ENCODE data around the gene GPN2.
"Not testable (repeated sequence)": the region's sequence is repeated elsewhere in the genome, so short reads cannot be mapped to it uniquely, and the experiment has no call there.

GPN2 gene

DNA sequence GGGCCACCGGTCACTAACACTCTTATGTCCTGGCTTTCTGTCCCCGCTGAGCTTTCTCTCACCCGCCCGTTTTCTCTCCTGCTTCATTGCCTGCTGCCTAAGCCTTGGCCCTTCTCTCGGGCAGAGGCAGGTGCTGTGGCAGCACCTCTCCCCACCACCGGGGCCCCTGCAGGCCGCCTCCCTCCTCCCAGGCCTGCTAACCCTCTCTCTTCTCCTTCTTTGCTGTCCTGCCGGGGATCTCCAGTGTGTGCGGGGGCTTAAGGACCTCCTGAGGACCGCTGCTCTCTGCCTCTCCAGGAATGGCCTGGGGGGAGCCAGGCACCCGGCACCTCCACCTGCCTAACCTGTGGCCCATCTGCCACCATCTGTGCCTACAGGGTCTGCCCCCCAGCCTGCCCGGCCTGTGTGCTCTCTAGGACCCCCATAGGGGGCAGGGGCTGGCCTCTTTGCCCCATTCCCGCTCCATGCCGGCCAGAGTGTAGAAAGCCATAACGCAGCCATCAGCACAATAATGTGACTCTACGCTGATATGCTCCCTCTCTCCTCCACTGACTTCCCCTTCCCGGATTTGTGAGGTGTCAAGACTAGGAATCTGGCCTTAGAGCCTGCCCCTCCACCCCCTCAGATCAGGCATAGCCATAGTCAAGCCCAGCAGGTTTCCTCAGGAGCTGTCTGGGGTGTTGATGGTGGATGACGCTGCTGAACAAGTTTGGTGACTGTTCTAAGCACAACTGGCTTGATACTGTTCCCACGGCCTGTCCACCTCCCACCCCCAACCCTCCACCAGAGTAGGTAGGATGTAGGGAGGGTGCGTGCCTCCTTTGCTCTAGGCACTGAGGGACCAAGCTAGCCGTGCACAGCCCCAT lies 33.2 kb downstream of the GPN2 start:
- no peak for DNase-seq

DNA sequence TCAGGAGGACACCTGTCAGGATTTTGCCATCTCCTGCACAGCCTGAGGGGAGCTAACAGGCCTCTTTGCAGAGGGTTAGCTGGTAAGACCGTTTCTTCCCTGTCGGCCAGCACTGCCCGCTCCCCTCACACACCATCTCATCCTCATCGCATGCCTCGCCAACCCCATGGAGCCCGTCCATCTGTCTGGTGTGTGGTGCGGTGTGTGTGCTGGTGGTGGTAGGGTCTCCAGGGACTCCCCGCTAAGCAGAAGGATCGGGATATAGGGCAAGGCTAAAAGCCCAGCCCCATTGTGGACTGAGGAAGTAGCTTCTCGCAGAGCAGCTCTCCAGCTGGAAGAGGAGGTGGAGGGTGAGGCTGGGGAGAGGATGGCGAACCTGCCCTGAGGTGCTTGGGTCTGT lies 33.9 kb downstream of the GPN2 start:
- no peak for DNase-seq

DNA sequence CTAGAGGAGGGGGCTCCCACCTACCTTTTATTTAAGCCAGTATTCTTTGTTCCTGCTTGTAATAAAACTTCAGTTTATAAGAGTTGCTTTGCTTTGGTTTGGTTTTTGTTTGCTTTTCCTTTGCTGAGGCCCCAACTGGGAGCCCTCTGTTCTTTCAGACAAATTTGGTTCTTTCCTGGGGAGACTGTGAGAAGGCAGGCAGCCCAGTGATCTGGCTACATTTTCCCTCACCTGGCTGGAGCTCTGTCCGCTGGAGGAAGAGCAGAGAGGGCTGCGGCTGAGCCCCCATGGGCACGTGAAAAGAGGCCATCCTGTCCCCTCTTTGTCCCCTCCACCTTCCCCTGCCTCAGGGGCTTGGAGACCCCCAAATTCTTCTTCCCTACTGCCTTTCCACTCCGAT lies 34.4 kb downstream of the GPN2 start:
- no peak for DNase-seq

DNA sequence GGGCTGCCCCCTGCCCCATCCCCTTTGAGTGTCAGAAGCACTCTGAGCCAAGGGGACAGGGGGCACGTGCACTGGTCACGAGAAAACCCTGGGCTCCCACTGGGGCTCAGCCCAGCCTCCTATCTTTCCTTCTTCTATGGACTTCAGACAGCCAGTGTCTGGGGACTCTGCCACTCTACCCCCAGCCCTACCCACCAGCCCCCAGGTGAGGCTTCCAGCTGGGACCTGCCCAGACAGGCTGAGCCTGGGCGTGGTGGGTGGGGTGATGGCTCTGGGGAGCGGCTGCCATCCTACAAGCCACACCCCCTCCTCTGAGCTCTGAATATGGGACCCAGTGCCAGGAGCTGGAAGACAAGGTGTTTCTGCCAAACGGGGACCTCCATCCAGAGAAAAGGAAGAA lies 35.2 kb downstream of the GPN2 start:
- DNase-seq: no peak

- DNase-seq: no peak
Observed at GRCh38 chr1:26853600-26853999, 36.5 kb downstream of the GPN2 start.

- DNase-seq: peak; percentile 60 to 64
Observed at GRCh38 chr1:26853156-26853555, 36.9 kb downstream of the GPN2 start.

DNA sequence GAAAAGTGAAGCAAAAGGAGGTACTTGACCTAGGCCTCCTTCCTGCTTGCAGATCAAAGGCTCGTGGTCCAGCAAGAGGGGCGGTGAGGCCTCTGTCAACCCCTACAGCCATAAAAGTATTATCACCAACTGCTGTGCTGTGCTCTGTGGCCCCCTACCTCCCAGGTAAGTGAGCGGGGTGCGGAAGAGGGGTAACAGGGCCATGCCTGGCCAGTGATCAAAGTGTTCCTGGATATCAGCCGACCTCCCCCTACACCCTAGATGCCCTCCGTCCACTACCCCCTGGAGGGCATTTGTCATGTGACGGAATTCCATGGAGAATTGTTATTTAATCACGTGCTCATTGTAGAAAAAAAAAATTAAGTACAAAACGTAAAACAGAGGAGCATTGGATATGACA lies 37.4 kb downstream of the GPN2 start:
- no peak for DNase-seq

DNA sequence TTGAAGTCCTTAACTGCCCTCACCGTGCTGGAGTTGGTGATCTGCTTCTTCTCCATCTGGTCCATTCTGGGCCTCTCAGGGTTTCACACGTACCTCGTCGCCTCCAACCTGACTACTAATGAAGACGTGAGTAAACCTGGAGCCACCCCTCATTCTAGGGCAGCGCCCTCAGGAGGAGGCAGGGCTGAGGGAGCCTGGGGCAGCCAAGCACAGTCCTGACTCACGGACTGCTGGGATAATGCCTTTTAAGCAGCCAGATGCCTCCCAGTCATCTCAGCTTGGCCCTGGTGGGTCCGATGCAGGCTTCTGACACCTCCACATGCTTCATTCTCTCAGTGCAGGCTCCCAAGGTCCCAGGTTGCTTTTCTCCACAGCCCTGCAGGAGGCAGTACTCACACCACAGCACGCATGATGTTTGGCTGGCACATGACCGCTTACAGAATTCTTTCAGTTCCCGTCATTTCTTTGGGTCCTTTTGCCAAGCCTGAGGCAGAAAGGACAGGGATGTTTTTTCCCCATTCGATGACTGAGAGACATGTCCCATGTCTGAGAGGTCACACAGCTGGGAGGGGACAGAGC lies 38.9 kb downstream of the GPN2 start:
- DNase-seq: no peak

DNA sequence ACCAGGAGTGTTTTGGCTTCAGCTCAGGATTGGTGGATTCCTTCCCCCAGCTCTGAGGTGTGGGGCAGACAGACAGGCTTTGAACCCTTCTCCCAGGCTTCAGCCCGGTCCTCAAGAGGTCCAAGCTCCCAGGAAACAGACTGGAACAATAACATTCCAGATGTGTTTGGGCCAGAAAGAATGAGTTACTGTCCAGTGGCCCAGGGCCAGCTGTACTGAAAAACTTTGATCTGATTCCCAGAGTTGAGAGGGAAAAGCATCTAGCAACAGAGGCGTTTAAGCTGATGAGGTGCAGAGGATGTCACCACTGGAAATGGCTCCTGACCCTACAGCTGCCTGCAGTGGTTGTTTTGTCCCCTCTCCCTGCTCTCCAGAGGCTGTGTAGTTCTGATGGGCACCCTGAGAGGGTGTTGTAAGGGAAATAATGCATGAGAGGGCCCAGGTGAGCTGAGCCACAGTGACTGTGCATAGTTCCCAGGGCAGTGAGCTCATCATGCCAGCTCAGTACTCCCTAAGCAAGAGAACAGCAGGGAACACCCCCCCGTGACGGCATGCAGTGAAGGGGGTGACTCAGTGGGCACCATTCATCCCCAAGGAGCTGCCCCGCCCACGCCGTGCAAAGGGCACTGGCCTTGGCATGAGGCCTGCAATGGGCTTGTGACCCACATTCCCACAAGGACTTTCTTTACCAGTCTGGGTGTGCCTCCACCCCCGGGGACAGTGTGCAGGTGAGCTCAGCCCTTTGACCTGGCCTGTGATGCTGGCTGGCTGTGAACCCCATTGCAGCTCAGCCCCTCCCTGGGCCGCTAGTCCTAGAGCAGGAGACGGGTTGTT lies 40.9 kb downstream of the GPN2 start:
- no peak for DNase-seq

- no peak for DNase-seq
Observed at GRCh38 chr1:26848499-26848898, 41.6 kb downstream of the GPN2 start.

- not testable (repeated sequence) for DNase-seq
Observed at GRCh38 chr1:26847826-26848225, 42.3 kb downstream of the GPN2 start.

DNA sequence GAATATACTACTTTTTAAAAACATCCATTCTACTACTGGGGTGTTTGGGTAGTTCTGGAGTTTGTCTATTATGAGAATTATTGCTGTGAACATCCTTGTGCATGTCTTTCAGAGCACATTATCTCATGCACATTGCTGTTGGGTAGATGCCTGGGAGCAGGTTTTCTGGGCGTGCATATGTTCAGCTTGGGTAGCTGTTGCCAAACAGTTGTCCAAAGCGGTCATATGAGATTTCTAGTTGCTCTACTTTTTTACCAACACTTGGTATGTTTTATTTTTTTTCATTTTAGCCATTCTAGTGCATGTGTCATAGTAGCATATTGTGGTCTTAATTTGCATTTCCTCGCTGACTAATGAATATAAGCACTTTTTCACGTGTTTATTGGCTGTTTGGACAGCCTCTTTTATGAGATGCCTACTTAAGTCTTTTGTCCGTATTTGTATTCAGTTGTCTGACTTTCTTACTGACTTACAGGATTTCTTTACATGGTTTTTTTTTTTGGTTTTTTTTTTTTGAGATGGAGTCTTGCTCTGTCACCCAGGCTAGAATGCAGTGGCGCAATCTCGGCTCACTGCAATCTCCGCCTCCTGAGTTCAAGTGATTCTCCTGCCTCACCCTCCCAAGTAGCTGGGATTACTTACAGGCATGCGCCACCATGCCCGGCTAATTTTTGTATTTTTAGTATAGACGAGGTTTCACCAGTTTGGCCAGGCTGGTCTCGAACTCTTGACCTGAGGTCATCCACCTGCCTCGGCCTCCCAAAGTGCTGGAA lies 45.5 kb downstream of the GPN2 start:
- DNase-seq: no peak

DNA sequence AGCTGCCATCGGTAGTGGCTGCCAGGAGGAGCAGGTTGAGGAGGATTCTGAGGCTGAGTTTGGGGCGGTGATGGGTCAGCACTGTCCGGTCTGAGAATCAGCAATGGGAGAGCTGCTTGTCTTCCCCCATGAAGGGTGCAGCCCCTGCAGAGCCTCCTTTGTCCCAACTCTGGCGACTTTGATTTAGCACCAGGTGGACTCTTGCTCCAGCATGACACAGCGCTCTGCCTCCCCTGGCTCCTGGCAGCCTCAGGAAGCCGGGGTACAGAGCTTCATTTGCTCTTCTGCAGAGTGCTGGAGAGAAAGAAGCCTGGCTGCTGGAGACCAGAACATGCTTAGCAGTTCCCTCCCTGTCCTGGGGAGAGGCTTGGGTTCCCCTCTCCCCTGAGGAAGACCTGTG lies 50.3 kb downstream of the GPN2 start:
- no peak for DNase-seq

GRCh38 chr1:26839339-26839722 lies 50.8 kb downstream of the GPN2 start:
- no peak for DNase-seq

GRCh38 chr1:26838474-26839338 lies 51.4 kb downstream of the GPN2 start:
- no peak for DNase-seq

DNA sequence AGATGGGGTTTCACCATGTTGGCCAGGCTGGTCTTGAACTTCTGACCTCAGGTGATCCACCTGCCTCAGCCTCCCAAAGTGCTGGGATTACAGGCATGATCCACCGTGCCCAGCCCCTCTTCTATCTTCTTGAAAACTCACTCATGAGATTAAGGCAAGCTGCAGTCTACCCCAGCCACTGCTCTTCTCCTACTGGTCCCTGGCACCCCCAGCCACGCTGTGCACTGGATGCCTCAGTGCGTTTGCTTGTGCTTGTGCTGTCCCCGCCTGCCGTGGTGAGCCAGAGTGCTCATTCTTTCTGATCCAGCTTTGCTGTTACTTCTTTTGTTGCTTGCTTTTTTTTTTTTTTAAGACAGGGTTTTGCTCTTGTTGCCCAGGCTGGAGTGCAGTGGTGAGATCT lies 52.4 kb downstream of the GPN2 start:
- not testable (repeated sequence) for DNase-seq

DNA sequence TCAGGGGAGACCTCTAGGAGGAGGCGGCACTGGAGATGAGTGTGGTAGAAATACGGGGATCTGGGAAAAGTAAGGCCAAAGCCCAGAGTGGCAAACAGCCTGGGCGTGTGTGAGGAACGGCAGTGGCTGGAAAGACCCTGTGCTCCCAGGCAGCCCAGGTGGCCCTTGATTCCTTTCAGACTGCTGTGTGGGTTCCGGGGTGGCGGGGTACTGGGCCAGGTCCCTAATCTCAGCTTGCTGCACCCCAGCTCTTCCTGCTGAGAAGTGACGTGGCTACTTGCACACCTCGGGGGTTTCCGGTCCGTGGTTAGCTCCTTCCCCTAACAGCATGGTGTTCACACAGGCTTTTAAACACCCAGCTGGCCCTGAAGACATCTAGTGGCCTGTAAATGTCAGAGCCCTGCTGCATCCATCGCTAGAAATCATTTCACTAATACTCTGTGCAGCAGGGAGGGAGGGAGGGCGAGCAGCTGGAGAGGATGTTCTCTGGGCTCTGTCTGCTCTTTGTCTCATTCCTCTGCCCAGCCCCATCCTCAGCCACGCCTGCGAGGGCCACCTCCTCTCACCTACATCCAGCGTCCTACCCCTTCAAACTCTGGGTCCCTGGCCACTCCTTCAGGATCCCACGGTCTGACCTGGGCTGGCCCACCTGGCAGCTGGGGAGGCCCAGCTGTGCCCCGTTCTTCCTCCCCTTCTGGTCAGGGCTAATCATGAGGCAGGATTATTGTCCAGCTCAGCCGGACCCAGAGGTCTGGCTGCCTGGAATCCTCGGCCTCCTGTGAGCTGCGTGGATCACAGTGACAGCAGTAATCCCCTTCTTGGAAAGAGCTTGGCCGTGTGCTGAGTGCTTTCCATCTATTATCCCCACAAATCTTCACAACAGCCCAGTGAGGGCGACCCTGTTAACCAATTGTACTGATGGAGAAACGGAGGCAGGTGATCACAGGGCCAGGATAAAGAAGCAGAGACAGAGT lies 56.4 kb downstream of the GPN2 start:
- peak; percentile 81 to 84 for DNase-seq

DNA sequence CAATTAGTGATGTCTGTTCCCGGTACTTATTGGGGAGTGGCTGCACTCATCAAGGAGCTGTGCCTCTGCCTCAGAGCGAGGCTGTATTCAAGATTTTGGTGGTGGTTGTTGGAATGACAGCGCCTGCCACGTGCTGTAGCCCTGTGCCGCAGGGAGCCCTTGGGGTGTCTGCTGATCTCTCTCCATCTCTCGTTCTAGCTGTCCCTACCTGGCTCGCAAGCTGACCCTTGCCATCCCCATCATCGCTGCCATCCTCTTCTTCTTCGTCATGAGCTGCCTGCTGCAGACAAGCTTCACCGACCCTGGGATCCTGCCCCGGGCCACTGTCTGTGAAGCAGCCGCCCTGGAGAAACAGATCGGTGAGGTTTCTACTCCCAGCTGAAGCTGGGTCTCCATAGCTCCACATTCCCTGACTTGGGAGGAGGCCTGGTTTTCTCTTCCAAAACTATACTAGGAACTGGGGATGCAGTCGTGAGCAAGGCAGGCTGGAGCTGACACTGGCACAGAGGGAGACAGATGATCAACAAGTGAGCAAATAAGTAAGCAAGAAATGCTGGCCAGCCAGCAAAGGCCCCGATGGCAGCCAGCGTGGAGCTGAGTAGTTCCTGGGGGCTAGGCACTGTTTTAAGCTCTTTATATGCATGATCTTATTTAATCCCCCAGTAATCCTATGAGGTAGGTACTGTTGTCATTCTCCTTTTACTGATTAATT lies 57.7 kb downstream of the GPN2 start:
- no peak for DNase-seq

- DNase-seq: no peak
Observed at GRCh38 chr1:26831546-26832248, 58.4 kb downstream of the GPN2 start.
